Right atrium auricular region (tissue), 2 donors: Measurements from ENCODE around the gene LMLN. TPM values are rescaled to one million over a fixed set of nuclear protein-coding genes. Genes with fewer than 3 reads are reported as not detected.
A peak's percentile ranks its signal among the peaks of the same experiment; 100 is the strongest.
"Not testable (repeated sequence)": the region's sequence is repeated elsewhere in the genome, so short reads cannot be mapped to it uniquely, and the experiment has no call there.

Experiments
- DNase-seq: peaks from one replicate; pipeline ENCODE4 v3.0.0-alpha.2; 2019; ENCODE audit warnings: low spot score
- H3K27ac ChIP-seq, 2 donors: fragments of 200-600 bp; sonication (generic); 1 replicate in 1 of 2; 2 replicates in 1 of 2; pipeline ENCODE4 v1.5.1; 2016 to 2019
- H3K27me3 ChIP-seq, 2 donors: fragments of 200-600 bp; sonication (generic); one replicate each; pipeline versions ENCODE4 v1.5.1 to v1.6.0; 2017 to 2019
- H3K36me3 ChIP-seq: fragments of 200-600 bp; sonication (generic); one replicate; pipeline ENCODE4 v1.5.1; 2016
- H3K4me1 ChIP-seq, 2 donors: fragments of 200-600 bp; sonication (generic); one replicate each; pipeline versions ENCODE4 v1.5.1 to v1.6.0; 2017 to 2019
- H3K4me3 ChIP-seq, 2 donors: fragments of 200-600 bp; sonication (generic); 1 replicate in 1 of 2; 2 replicates in 1 of 2; pipeline ENCODE4 v1.5.1; 2017 to 2019; ENCODE audit warnings: mild to moderate bottlenecking in 1 of 2, moderate library complexity in 1 of 2
- H3K9me3 ChIP-seq, 2 donors: fragments of 200-600 bp; sonication (generic); one replicate each; pipeline ENCODE4 v1.5.1; 2019
- total RNA-seq, 2 donors: library from RNA; depleted of rRNA; stranded (reverse); fragments of >200 nt; gene quantifications; one replicate each; pipeline ENCODE4 v1.1.0, GENCODE V29; 2016
- TF ChIP-seq, protein P1 (sequence below), 2 donors: fragments of 200-600 bp; sonication (generic); IDR thresholded peaks; one replicate each; pipeline ENCODE4 v1.5.1; 2019; ENCODE audit warnings: antibody characterized with exemption in 2 of 2

LMLN gene, protein sequence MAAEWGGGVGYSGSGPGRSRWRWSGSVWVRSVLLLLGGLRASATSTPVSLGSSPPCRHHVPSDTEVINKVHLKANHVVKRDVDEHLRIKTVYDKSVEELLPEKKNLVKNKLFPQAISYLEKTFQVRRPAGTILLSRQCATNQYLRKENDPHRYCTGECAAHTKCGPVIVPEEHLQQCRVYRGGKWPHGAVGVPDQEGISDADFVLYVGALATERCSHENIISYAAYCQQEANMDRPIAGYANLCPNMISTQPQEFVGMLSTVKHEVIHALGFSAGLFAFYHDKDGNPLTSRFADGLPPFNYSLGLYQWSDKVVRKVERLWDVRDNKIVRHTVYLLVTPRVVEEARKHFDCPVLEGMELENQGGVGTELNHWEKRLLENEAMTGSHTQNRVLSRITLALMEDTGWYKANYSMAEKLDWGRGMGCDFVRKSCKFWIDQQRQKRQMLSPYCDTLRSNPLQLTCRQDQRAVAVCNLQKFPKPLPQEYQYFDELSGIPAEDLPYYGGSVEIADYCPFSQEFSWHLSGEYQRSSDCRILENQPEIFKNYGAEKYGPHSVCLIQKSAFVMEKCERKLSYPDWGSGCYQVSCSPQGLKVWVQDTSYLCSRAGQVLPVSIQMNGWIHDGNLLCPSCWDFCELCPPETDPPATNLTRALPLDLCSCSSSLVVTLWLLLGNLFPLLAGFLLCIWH
- 1 to 10 TPM; 3.5 to 3.9 TPM for total RNA-seq

DNA sequence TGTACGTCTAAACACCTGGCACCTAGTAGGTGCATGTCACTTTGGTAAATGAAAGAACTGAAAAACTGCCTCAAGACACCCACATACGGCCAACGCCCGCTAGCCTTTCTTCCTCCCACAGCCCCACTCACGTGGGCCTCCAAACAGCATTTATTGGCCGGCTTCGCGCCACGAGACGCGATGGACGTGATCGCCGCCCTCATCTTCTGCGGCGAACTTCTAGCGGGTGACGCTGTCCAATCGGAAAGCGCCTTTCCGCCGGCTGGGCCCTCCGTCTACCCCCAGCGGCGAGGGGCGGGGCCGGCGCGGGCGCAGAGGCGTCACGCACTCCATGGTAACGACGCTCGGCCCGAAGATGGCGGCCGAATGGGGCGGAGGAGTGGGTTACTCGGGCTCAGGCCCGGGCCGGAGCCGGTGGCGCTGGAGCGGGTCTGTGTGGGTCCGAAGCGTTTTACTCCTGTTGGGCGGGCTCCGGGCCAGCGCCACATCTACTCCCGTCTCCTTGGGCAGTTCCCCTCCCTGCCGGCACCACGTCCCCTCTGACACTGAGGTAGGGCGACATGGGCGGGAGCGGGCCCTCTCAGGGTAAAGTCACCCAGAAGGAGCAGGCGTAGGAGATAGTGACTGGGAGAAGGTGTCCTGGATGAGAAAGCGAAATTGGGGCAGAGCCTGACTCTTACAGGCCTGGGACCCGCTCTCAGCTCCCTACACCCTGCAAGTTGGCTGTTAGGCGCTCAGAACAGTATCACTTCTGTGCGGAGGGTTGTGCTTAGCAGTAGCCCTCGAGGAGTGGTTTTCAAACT is at the start of gene LMLN:
Gene LMLN, plus strand, starts transcription at position 327 of the 803 bp plus-strand sequence. Its CDS starts 29 bp downstream, at position 356.
- peak within 1 kb of the TSS; percentile 74 to 76 for H3K27ac ChIP-seq
- TF ChIP-seq, protein P1, sequence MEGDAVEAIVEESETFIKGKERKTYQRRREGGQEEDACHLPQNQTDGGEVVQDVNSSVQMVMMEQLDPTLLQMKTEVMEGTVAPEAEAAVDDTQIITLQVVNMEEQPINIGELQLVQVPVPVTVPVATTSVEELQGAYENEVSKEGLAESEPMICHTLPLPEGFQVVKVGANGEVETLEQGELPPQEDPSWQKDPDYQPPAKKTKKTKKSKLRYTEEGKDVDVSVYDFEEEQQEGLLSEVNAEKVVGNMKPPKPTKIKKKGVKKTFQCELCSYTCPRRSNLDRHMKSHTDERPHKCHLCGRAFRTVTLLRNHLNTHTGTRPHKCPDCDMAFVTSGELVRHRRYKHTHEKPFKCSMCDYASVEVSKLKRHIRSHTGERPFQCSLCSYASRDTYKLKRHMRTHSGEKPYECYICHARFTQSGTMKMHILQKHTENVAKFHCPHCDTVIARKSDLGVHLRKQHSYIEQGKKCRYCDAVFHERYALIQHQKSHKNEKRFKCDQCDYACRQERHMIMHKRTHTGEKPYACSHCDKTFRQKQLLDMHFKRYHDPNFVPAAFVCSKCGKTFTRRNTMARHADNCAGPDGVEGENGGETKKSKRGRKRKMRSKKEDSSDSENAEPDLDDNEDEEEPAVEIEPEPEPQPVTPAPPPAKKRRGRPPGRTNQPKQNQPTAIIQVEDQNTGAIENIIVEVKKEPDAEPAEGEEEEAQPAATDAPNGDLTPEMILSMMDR (IDR thresholded peaks at IDR 0.05), result no peak
- H3K4me3 ChIP-seq, result peak within 1 kb of the TSS; percentile 75 to 80
- peak; percentile 97 for DNase-seq
- H3K27me3 ChIP-seq, result no peaks in the 10 kb centered on the region
- peaks cover 0 to 24% of the 10 kb centered on the region in 2 donors for H3K4me1 ChIP-seq
- no peaks in the 10 kb centered on the region for H3K9me3 ChIP-seq
- peaks cover 20% of the 10 kb centered on the region for H3K36me3 ChIP-seq

DNA sequence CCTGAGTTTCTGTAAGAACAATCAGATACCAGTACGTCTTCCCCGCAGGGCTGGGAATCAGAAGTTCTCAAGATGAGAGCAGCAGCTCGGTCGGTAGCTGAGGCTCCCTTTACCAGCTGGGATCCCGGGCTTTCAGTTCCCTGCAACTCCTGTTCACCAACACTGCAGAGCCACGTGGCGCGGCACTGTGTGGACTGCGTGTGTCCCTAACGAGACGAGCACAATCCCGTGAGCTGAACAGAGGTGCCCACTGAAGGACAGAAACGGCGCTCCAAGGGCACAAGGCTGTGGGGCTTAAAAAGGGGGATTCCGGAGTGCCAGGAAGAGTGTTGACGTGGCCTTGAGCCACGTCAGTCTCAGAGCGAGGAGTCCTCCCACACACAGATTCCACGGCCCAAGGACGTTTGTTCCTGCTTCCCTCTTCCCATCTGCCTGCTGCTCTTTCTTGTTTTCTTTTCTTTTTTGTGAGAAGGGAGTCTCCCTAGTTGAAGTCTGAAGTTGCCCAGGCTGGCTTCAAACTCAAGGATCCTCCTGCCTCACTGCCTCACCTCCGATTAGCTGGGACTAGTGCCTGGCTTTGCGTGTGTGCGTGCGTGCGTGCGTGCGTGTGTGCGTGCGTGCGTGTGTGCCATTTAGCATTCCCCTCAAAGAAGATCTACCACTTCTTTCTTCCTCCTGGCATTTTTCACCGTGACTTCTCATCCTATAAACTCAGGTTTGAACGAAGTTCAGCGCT is 47.1 kb upstream of the LMLN start:
- TF ChIP-seq, protein P1 (IDR thresholded peaks at IDR 0.05), result no peak
- no peaks in the 10 kb centered on the region for H3K4me1 ChIP-seq
- no peaks in the 10 kb centered on the region for H3K9me3 ChIP-seq
- H3K36me3 ChIP-seq, result no peaks in the 10 kb centered on the region
- no peak for DNase-seq
- H3K27ac ChIP-seq, result no peak overlapping the region
- peak overlapping the region in 1 of 2 donors; percentile 31 for H3K4me3 ChIP-seq
- H3K27me3 ChIP-seq, result no peaks in the 10 kb centered on the region

DNA sequence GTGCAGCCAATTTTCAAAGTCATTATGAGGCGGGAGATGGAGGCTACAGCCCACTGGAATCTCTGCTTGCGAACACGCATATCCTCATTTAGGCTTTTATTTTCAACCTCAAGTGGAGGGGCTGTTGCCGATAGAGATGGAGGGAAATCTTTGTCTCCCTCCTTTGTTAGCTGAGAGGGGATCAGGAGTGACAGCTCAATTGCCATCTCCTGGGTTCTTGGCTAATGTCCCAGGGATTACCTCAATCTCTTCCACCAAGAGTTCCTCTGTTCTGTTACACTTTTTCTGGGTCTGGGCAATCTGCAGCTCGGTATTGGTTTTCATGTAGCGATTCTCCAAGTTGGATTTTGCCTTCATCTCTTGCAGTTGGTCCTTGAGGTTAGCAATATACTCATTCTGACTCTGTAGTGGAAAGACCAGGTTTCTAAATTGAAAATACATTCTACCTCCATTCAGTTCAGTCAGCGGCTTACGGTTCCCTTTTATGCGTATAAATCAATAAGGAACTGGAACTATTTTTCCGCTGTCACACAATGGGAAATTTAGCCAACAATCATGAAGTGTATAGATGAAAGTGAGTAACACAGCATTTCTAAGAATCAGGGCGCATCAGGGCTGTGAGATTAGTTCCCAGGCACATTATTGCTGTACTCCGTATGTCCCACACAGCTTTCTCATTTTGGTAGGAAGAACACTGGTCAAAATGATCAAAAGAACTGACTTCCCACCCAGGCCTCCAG is 46.2 kb upstream of the LMLN start:
- Histone ChIP-seq H3K36me3 (no peaks in the 10 kb centered on the region), H3K27me3 (no peaks in the 10 kb centered on the region), H3K4me3 (no peak overlapping the region), H3K4me1 (no peaks in the 10 kb centered on the region), H3K27ac (no peak overlapping the region), H3K9me3 (no peaks in the 10 kb centered on the region)
- TF ChIP-seq, protein P1 (IDR thresholded peaks at IDR 0.05), result no peak
- no peak for DNase-seq

DNA sequence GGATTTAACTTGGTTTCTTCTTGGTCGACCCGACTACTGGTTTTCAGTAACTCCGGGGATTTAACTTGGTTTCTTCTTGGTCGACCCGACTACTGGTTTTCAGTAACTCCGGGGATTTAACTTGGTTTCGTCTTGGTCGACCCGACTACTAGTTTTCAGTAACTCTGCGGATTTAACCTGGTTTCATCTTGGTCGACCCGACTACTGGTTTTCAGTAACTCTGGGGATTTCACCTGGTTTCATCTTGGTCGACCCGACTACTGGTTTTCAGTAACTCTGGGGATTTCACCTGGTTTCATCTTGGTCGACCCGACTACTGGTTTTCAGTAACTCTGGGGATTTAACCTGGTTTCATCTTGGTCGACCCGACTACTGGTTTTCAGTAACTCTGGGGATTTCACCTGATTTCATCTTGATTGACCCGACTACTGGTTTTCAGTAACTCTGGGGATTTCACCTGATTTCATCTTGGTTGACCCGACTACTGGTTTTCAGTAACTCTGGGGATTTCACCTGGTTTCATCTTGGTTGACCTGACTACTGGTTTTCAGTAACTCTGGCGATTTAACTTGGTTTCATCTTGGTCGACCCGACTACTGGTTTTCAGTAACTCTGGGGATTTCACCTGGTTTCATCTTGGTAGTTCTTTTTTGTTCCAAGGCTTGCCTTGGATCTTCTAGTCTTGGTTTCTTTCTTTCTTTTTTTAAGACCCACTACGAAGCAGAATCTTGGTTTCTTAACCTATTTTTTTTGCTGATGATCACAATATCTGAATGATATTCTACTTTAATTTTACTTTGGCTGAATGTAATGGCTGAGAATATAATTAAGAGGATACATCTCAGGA is 38.4 kb upstream of the LMLN start:
- H3K27me3 ChIP-seq, H3K4me3 ChIP-seq, H3K36me3 ChIP-seq, H3K27ac ChIP-seq, H3K9me3 ChIP-seq, DNase-seq, H3K4me1 ChIP-seq: not testable (repeated sequence)

DNA sequence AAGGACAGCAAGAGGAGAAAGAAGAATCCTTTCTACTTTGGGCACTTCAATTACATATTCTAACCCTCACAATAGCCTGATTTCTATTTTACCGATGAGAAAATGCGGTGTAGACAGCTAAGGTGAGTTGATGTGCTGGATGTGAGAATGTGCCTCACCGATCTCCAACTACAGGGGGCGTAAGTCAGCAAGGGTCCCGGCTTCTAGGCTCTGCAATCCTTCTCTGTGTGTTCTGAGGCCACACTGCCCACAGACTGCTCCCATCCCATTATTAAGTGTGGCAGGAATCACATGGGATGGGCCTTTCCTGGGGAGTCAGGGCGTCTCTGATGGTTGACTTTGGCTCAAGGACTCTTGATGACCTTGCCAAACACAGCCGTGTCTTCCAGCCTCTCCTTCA is 33.6 kb upstream of the LMLN start:
- Histone ChIP-seq H3K27me3 (no peaks in the 10 kb centered on the region), H3K27ac (no peak overlapping the region), H3K36me3 (no peaks in the 10 kb centered on the region), H3K4me3 (no peak overlapping the region), H3K9me3 (no peaks in the 10 kb centered on the region), H3K4me1 (no peaks in the 10 kb centered on the region)
- DNase-seq, result no peak
- TF ChIP-seq, protein P1 (IDR thresholded peaks at IDR 0.05), result no peak

DNA sequence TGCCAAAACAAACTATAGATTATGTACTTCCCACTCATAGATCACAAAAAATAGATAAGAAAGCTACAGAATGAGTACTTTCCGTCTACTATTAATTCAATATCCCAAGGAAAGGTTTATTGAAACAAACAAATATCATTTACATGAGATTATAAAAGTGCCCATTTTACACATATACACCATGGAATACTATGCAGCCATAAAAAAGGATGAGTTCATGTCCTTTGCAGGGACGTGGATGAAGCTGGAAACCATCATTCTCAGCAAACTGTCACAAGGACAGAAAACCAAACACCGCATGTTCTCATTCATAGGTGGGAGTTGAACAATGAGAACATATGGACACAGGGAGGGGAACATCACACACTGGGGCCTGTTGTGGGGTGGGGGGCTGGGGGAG is 32.4 kb upstream of the LMLN start:
- not testable (repeated sequence) for H3K4me3 ChIP-seq, H3K27ac ChIP-seq, H3K36me3 ChIP-seq, H3K4me1 ChIP-seq, DNase-seq, H3K27me3 ChIP-seq, H3K9me3 ChIP-seq
